GM18873 (cell line): ENCODE data around the gene MRRF.
"Not testable (repeated sequence)": the region's sequence is repeated elsewhere in the genome, so short reads cannot be mapped to it uniquely, and the experiment has no call there.

ENCODE experiments used
- ATAC-seq: cut with Tn5 transposase; IDR thresholded peaks from one replicate; pipeline ENCODE4 v1.9.1; 2021; ENCODE audit warnings: mild to moderate bottlenecking, moderate library complexity, moderate number of reproducible peaks; ENCODE audit not compliant: unreplicated experiment, low FRiP score

MRRF gene

DNA sequence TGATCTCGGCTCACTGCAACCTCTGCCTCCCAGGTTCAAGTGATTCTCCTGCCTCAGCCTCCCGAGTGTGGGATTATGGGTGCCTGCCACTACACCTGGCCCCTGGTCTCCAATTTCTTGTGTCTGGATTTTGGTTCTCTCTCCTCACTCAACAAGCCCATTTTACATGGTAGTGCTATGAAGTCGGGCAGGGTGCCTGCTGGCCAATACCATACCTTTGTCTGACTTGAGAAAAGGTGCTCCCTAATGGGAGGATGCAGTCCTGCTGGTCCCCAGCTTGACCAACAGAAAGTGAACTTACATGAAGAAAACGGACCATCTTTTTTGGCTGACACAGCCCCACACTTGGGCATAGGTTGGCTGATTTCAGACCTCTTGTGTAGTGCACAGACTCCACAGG is 84.5 kb downstream of the MRRF start:
- no peak for ATAC-seq

DNA sequence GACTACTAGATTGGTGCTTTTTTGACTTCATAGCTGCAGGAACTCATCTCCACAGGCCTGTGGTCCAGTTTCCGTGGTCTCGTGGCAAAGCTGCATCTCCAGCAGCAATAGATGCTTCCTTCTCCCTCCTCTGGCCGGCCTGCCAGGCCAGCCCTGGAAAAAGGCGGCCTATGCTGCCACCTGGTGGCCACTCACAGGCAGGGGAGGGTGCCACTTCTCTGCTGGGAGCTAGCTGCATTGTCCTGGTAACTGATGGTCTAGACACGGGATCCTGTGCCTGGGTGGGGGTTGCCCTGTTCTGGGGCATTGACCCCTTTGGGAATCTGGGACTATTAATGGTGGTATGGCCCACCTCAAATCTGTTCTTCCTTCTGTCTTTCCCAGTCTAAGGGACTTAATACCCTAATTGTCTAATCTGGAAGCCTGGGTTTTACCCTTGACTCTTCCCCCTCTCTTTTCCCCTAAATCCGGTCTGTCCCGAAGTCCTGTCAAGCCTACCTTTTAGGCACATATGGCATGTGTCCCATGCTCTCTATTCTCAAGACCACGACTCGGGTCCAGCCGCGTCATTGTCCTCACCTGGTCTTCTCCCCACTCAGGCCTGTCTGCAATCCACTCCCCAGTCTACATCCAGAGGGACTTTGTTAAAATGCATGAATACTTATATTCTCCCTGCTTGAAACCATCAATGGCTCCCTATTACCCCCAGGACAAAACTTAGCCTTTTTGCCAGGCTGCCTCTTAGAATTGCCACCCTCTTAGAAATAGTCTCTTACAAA is 86.1 kb downstream of the MRRF start:
- ATAC-seq = peak; percentile 73

DNA sequence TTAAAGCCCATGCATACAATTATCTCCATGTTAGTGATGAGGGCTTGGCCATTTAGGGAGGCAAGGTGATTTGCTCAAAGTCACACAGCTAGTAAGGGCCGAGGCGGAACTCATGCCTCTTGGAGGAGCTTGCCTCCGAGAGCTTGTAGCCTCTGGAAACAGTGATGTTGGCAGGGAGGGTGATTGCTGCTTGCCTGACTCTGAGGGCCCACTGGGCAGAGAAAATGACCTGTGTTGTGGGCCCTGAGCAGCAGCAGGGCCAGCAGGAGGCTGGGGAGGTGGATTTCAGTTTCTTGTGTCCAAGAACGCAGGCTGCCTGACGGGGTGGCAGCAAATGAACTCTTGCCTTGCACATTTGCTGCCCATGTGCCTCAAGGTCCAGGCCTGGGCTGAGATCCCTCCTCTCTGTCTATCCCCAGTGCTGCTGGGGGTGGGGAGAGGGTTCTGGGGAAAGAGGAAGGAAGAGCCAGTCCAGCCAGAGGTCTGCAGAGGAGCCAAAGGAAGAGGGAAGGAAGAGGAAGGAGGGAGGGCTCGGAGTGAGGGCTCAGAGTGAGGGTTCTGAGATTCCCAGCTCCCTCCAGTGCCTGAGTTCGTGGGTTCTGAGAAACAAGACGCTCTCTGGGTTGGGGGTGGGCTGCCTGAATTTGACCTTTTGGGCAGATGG is 90.0 kb downstream of the MRRF start:
- ATAC-seq = no peak

DNA sequence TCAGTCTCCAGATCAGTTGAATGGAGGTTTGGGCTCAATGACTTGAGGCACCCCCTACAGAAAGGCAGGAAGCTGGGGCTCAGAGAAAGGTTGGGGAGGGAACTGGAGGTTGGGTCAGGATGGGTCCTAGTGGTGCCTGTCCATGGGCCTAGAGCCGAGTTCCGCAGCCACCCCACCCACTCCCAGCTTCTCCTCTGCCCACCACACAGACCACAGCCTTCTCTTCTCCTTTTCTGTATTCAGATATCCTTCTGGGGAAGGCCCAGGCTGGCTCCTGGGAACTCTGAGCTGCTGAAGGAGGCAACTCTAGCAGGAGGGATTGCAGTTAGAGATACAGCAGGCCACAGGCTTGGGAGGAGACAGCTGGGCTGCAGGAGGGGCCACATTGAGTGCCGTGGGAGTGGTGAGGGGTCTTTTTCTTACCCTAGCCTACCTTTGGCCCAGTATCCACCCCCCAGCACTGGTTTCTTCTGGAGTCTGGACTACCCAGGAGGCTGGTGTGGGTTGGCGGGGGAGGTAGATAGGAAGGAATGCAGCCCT is 90.7 kb downstream of the MRRF start:
- ATAC-seq = no peak

DNA sequence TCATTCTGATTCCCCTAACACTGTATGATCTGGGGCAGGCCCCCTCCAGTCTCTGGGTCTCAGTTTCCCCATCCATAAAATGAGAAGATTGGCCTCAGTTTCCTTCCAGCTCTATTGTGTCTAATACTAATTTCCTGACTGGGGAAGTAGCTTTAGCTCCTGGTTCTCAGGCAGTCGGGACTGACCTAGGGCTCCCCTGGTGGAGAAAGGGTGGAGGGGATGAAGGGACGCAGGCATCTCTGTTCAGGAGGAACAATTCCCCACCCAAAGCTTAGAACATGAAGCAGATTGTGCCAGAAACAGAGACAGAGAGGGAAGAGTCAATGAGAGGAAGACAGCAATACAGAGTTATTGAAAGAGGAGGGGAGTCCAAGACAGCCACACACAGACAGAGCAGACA is 91.9 kb downstream of the MRRF start:
- no peak for ATAC-seq

DNA sequence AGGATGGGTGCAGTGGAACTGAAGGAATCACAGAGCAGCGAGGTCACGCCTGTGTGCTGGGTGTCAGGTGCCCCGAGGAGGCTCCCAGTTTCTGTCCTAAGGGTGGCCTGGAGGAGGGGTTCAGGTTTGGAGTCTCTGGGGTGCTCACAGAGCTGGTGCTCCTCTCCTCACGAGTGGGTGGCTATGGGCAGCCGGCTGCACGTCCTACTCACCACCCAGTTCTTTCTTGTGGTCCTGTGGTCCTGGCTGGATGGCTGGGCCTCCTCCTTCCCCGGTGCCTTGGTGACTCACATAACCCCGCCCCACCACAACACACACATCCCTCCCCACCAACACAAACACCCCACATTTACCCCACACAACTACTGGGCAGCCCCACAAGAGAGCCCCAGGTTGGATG is 96.2 kb downstream of the MRRF start:
- no peak for ATAC-seq

DNA sequence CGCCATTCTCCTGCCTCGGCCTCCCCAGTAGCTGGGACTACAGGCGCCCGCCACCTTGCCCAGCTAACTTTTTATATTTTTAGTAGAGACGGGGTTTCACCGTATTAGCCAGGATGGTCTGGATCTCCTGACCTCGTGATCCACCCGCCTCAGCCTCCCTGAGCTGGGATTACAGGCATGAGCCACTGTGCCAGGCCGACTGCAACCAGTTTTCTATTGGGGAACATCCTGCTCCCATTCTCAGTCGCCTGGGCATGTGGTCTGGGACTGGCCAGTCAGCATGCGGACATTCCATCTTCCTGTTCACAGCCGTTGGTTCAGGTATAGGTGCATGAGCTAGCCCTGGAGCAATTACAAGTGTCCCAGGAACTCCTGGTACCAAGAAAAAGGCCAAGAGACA is 98.4 kb downstream of the MRRF start:
- not testable (repeated sequence) for ATAC-seq

DNA sequence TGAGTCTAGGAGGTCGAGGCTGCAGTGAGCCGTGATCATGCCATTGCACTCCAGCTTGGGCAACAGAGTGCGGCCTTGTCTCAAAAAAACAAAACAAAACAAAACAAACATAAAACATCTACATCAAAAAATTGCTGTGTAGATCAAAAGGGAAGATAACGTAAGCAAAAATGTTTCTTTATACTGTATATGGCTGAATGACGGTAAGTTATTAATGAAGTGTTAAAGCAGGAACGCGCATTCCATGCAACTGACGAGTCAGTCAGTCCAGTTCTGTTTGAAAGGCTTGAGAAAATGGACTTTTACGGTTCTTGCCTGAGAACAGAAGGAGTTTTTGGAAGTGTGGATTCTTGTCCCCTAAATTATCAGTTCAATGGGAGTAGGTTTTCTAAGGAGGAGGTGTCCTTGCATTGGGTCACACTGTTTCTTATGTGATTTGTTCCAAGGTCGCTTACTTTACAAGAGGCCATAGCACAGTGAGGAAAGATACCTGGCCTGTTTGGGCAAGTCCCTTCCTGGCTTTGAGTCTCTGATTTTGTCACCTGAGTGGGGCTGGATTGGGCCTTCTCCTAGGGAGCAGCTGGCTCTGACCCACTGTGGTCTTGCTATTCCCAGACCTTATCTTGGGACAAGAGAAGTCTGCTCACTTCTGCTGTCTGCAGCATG is 99.6 kb downstream of the MRRF start:
- ATAC-seq = no peak

DNA sequence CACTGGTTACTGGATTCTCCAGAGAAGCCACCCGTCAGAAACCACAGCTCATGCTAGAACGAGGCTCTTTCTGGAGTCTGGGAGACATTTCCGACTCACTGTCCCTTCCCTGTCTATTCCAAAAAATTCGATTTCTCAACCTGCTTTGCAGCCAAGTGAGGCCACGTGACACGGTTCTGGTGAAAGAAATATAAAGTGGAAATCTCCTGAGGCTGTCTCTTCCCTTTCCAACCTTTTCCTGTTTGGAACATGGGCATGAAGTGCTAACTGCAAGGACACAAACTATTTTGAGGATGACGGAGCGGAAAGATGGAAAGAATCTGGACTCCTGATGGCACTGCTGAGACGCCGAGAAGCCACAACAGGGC is 100.1 kb downstream of the MRRF start:
- ATAC-seq = no peak

DNA sequence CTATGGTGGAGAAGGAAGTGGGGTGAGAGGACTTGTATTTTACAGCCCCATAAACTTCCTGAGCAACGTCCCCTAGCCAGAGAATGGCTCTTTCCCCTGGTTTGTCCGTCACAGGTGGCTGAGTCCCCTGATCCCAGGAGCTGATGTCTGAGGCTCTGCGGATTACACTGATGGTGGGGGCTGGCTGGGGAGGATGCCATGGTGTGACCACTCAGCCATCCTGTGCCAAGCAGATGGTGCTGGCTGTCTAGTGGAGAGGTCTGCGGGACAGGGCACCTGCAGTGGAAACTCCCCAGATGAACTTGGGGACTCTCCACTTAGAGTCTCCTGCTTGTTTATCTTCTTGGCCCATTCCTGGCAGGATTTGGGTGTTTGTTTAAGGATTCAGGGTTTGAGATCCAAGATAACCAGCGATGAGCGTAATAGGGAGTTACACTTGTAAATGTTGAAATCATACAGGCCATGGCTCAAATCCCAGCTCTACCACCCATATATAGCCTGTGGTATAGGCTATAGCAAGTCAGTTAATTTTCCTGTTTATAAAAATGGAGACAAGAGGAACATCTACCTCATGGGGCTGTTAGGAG is 101.5 kb downstream of the MRRF start:
- no peak for ATAC-seq

DNA sequence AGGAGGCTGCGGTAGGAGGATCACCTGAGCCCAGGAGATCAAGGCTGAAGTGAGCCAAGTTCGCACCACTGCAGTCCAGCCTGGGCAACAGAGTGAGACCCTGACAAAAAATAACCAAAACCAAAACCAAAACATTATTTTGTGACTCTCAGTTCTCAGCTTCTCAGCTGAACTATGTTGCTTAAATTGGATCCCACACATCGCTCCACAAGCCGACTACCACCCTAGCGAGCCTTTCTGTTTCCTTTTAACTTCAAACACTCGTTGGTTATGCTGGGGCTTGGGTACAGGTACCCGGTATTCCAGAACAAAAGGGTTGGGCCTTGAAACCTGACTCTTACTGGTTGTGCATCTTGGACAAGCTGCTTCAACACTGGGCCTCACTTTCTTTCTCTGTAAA is 102.4 kb downstream of the MRRF start:
- no peak for ATAC-seq

DNA sequence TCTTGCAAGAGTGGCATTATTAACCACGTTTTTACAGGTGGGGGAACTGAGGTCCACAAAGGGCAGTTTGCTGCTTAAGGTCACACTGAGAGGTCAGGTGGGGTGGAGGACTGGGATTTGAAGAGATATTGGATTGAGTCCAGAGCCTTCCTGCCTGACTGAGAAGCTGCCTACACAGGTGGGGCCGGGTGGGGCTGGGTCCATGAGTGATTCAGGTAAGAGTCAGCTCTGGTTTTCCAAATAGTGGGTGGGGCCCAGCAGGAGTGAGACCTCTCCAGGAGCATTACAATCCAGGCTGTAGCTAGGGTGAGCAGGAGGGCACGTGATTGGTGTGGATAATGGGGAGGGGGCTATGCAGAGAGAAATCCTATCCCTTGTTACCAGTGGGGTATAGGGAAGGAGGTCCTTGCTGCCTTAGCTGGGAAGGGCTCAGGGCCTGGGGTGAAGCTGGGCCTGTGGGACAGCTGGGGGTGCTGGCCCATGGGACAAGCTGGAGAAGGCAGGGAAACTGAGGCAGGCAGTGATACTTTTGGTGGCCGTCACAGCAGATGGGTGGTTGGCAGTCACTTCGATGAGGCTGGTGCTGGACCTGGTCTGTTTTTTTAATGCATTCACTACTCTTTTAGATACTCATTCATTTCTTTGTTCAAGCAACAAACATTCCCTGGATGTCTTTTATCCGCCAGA is 103.2 kb downstream of the MRRF start:
- ATAC-seq = no peak

DNA sequence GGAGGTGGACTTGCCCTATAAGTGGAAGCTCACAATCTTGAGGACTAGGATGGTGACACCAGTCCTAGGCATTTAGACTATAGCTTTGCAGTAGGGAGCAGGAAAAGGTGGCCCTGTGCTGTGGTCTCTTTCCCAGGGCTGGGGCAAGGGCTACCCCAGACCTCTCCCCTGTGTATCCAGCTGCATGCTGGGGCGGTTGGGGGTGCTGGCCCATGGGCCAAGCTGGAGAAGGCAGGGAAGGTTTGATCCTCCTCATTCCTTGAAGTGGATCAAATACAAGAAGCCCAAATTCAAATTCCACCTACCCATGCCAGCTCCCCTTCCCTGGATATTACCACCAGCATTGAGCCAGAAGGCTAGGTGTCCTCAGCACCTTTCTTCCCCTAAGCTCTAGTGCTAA is 104.0 kb downstream of the MRRF start:
- no peak for ATAC-seq

DNA sequence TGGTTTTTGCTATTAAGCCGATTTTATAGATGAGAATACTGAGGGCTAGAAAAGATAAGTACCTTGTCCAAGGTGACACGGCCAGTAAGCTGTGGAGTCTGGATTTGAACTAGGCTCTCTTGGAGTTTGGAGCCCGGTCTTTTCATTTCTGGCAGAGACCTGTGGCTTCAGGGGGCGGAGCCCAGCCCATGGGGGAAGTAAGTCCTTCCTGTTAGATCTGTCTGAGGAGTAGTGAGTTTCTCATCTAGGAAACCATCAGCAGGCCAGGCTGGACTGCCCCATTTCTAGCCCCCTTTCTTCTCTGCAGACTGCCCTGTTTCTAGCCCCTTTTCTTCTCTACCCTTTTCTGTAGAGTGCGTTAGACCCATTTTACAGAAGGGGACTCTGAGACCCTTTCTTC is 105.6 kb downstream of the MRRF start:
- ATAC-seq = no peak

DNA sequence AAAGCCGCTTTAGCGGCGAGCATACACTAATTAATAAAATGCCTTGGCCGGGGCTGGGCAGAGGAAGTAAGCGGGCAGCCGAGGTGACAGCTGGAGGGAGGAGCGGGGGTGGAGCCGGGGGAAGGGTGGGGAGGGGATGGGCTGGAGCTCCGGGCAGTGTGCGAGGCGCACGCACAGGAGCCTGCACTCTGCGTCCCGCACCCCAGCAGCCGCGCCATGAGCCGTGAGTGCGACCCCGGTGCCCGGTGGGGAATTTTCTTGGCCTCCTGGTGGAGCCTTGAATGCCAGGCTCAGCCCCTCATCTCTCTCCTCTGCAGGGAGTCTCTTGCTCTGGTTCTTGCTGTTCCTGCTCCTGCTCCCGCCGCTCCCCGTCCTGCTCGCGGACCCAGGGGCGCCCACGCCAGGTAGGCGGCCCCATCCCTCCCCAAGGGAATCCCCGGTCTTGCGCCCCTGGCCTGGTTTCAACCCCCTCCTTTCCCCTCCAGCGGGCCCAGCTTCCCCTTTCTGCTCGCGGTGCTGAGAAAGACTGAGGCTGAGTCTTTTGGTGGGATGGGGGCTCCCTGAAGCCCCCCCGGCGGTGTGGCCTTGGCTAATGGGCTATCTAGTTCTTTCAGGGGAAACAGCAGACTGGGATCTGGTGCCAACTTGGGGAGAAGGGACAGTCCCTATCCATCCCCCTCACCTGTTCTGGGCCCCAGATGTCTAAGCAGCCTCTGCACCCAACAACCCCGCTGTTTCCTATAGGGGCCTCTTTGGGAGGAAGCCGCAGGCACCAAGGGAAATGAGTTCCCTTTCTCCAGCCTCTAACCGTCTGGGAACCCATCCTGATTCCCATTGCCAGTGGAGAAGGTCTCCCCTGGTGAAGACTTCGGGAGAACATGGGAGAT is 106.4 kb downstream of the MRRF start, which contains the start of gene PTGS1:
Gene PTGS1, plus strand, starts transcription at position 156 of the 887 bp plus-strand sequence. Its CDS starts 61 bp downstream, at position 217.
- ATAC-seq = no peak

DNA sequence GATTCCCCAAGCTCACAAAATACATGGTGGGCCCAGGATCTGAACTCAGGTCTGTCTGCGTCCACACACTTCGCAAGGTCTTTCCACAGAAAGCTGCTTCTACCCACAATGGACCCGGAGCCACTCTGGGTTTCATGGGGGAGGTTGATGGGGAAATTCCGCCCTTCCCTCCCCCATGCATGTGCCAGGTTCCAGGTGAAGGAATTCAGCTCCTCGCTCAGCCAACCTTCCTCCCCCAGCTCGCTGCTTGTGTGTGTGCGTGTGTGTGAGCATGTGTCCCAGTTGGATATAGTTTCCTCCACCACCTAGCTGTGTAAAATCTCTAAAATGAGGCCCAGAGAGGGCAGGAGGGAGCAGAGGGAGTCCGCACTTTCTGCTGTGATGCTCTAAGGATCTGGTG is 107.2 kb downstream of the MRRF start:
- no peak for ATAC-seq

DNA sequence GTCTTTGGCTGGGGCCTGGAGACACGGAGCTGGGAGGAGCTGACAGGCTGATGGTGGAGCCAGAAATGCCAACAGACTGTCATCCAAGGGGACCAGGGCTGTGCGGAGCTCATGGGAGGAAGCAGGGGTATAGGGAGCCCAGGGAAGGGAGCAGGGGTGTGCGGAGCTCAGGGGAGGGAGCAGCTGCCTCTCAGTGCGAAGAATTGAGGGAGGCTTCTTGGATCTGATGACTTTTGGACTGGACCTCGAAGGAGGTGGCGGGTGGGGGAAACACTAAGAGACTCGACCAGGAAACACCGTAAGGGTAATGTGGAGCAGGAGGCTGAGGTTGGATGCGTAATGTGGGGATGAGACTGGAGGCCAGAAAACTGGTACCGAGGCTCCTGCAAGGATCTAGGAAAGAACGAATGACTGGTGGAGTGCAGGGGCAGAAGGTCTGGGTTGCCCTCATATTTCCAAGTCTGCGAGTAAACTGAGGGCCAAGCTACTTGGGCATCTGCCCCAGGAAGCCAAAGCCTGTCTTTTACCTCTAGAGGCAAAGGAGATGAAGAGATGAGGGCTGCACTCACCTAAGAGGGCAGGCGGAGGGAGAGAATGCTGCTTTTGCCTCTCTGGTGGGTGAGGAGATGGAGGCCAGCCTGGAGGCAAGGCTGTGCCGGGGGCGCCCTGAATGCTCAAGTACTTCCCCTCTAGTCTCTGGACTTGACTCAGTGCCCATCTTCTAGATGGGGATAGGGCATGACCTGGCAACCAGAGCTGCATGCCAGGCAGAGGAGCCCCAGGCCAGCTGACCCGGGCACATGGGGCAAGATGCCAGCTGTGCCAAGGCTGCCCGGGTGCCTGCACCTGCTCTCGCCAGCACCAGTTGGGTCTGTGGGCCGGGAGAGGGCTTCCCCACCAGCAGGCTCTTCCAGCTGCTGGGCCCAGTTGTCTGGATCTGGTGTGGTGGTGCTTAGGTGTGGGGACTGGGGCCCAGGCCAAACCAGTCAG is 108.5 kb downstream of the MRRF start:
- ATAC-seq = no peak

DNA sequence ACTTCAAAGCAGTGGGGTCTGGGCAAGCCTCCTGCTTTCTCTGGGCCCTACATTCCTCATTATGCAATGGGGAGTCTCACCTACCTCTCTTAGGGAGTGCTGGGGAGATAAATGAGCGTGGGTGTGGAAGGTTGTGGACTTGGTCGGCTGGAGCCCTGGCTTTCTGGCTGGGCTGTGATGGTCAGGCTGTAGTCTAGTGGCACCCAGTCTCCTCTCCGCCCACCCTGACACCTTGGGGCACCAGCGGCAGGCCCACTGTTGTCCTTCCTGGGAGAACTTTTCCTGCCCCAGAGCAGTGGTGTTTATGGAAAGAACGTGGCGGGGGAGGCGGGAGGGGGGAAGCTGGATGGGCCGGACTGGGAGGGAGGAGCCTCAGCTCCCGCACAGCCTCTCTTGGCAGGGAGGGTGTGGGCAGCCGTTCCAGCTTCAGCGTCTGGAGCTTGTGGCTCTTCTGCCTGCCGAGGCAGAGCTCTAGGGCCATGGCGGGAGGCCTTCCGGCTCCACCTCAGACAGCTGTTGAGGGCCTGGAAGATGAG is 110.3 kb downstream of the MRRF start:
- no peak for ATAC-seq
